ENCODE measurements around the gene CCR9.

Gene CCR9

GRCh38 chr3:45907769-45908705, 21.7 kb downstream of the CCR9 start:
- DNase-seq (ENCODE audit: low read depth in 3 of 3, low spot score in 1 of 3) = no peak

- no peak for DNase-seq (ENCODE audit: low read depth in 3 of 3, low spot score in 1 of 3)
These were observed 22.4 kb downstream of the CCR9 start for GRCh38 chr3:45908761-45909160.

GRCh38 chr3:45909542-45909941, 23.2 kb downstream of the CCR9 start:
- DNase-seq (ENCODE audit: low read depth in 3 of 3, low spot score in 1 of 3) = no peak

GRCh38 chr3:45910892-45911291, 24.5 kb downstream of the CCR9 start:
- DNase-seq (ENCODE audit: low read depth in 3 of 3, low spot score in 1 of 3) = no peak

- no peak for DNase-seq (ENCODE audit: low read depth in 3 of 3, low spot score in 1 of 3)
These were observed 25.3 kb downstream of the CCR9 start for GRCh38 chr3:45911511-45912226.

GRCh38 chr3:45912435-45912834, 26.1 kb downstream of the CCR9 start:
- no peak for DNase-seq (ENCODE audit: low read depth in 3 of 3, low spot score in 1 of 3)

- DNase-seq (ENCODE audit: low read depth in 3 of 3, low spot score in 1 of 3) = no peak
These were observed 28.2 kb downstream of the CCR9 start for GRCh38 chr3:45914362-45915058.

- no peak for DNase-seq (ENCODE audit: low read depth in 3 of 3, low spot score in 1 of 3)
These were observed 28.7 kb downstream of the CCR9 start for GRCh38 chr3:45915059-45915439.

GRCh38 chr3:45915518-45916231, 29.3 kb downstream of the CCR9 start:
- DNase-seq (ENCODE audit: low read depth in 3 of 3, low spot score in 1 of 3) = peak; percentile 42 to 55 (median 55)

GRCh38 chr3:45917146-45917898, 31.0 kb downstream of the CCR9 start:
- DNase-seq (ENCODE audit: low read depth in 3 of 3, low spot score in 1 of 3) = no peak

GRCh38 chr3:45921158-45922038, 35.1 kb downstream of the CCR9 start:
- DNase-seq (ENCODE audit: low read depth in 3 of 3, low spot score in 1 of 3) = no peak

GRCh38 chr3:45922039-45922326, 35.6 kb downstream of the CCR9 start:
- no peak for DNase-seq (ENCODE audit: low read depth in 3 of 3, low spot score in 1 of 3)

- DNase-seq (ENCODE audit: low read depth in 3 of 3, low spot score in 1 of 3) = no peak
These were observed 36.7 kb downstream of the CCR9 start for GRCh38 chr3:45922950-45923590.

- no peak for DNase-seq (ENCODE audit: low read depth in 3 of 3, low spot score in 1 of 3)
These were observed 37.4 kb downstream of the CCR9 start for GRCh38 chr3:45923755-45924154.

- DNase-seq (ENCODE audit: low read depth in 3 of 3, low spot score in 1 of 3) = no peak
These were observed 41.5 kb downstream of the CCR9 start for GRCh38 chr3:45927881-45928280.

GRCh38 chr3:45929042-45929679, 42.8 kb downstream of the CCR9 start:
- peak in 2 of 3 donors; percentile 43 to 60 for DNase-seq (ENCODE audit: low read depth in 3 of 3, low spot score in 1 of 3)

GRCh38 chr3:45931496-45931895, 45.2 kb downstream of the CCR9 start:
- DNase-seq (ENCODE audit: low read depth in 3 of 3, low spot score in 1 of 3) = no peak

- DNase-seq (ENCODE audit: low read depth in 3 of 3, low spot score in 1 of 3) = no peak
These were observed 45.8 kb downstream of the CCR9 start for GRCh38 chr3:45932112-45932511.

- DNase-seq (ENCODE audit: low read depth in 3 of 3, low spot score in 1 of 3) = no peak
These were observed 47.2 kb downstream of the CCR9 start for GRCh38 chr3:45933591-45933990.
